T-helper 1 cell treated with Interleukin-12 subunit alpha and Interleukin-12 subunit beta and Interleukin-4 antibody, amounts not matched to agents 30 ng/mL and 1 ng/mL, for 36 hours (primary cell): ENCODE measurements around the gene KLC1. TPM values are rescaled to one million over a fixed set of nuclear protein-coding genes. Genes with fewer than 3 reads are reported as not detected.
"Not testable (repeated sequence)": the region's sequence is repeated elsewhere in the genome, so short reads cannot be mapped to it uniquely, and the experiment has no call there.

Source experiments
- intact Hi-C: fragments of 100-400 bp; cut with micrococcal nuclease; formaldehyde crosslinking; loops from one replicate; pipeline ENCODE4 v1.15.1; 2024
- total RNA-seq: library from RNA; stranded (reverse); gene quantifications from 2 replicates; pipeline ENCODE4 v1.2.3, GENCODE V29; 2022

KLC1 gene
- 150 and 155 TPM in 2 replicates for total RNA-seq

DNA sequence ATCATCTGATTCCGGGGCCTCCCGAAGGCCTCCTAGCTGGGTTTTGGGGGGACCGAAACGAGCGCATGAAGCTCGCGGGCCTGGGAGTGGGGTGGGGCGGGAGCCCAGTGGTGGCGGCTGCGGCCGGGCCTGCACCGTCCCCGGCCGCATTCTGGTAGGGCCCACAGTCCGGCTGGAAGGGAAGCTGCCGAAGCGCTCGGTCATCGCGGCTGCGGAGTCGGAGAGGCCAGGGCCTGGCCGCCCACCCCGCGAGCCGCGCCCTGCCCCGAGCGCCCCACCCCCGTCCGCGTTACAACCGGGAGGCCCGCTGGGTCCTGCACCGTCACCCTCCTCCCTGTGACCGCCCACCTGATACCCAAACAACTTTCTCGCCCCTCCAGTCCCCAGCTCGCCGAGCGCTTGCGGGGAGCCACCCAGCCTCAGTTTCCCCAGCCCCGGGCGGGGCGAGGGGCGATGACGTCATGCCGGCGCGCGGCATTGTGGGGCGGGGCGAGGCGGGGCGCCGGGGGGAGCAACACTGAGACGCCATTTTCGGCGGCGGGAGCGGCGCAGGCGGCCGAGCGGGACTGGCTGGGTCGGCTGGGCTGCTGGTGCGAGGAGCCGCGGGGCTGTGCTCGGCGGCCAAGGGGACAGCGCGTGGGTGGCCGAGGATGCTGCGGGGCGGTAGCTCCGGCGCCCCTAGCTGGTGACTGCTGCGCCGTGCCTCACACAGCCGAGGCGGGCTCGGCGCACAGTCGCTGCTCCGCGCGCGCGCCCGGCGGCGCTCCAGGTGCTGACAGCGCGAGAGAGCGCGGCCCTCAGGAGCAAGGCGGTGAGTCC is at the start of gene KLC1:
Gene KLC1 (plus strand): TSS at position 528 of the 819 bp plus-strand sequence. CDS start 25,354 bp downstream, outside the sequence.
- intact Hi-C loops: loop anchor here (1.0 to 5.0 kb wide), 6 partner anchors 22 to 1267 kb away; partner anchors contain the start of genes BAG5, CINP, COA8 and EIF5

DNA sequence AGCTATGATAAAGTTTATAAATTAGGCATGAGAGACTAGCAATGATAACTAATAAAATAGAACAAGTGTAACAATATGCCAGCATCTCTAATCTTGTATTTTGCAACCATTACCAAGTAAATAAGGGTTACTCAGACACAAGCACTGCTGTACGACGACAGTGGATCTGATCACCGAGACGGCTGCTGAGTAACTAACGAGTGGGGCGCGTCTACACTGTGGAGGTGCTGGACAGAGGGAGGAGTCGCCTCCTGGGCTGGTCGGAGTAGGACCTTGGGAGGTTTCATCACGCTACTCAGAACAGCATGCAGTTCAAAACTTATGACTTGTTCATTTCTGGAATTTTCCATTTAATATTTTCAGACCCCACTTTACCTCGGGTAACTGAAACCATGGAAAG is 47.8 kb upstream of the KLC1 start:
- intact Hi-C loops: no loop called here

DNA sequence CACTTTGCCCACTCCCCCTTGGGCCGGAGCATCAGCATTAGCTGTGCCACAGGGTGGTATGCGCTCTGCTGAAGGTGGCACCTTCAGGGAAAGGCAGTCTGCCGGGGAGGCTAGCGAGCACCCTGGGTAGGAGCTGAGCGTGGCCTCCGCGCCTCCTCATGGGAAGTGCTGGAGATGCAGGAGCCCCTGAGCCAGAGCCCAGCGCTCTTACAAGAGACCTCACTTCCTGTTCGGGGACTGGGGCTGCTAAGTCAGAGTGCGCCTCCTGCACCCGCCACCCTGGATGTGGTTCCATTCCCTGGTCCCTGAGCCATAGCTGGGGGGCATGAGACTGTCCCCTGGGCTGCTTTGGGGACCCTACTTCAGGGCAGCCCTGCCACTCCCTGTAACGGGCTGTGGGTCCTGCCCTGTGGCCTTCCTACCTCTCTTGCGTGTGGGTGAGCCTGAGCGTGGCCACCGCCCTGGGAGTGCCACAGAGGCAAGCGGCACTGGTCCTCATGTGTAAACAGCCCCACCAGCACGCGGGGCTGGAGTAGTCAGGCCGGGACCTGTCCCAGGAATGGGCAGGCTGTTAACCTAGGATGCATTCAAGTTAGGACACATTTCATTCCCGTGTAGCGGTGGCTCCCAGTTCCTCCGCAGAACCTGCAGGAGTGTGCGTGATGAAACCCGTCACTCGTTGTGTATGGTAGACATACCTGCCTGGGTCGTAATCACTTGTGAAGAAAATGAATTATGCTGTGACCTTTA is 46.9 kb upstream of the KLC1 start:
- intact Hi-C loops: no loop called here

DNA sequence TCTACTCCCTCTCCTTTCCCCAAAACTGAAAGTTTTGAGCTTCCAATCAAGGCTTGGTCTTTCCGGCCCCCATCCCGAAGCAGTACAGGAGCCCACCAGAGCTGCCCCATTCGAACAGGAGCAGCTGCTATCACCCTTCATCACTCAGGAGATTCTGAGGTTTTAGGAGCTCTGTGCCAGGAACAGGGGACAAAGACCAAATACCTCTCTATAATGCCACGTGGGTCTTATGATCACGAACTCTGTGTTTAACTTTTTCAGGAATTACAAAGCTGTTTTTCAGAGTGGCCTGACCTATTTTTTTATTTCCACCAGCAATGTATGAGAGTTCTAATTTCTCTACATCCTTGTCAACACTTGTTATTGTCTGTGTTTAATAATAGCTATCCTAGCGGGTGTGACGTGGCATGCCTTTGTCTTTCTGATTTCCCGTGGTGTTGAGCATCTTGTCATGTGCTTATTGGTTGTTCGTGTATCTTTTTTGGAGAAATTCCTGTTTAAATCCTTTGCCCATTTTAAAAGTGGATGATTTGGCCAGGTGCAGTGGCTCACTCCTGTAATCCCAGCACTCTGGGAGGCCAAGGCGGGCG is 44.6 kb upstream of the KLC1 start:
- intact Hi-C loops: no loop called here

DNA sequence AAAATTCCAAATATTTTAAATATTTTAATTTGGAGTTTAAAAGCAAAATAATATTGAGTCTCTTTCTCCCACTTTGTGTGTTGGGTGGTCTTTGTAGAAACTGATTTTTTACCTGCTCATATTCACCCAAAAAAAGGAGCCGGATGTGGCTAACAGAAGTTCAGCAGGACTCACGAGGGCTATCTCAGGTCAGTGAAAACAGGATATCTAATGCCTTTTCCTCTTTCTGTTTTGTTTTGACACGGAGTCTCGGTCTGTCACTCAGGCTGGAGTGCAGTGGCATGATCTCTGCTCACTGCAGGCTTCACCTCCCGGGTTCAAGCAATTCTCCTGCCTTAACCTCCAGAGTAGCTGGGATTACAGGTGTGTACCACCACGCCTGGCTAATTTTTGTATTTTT is 35.4 kb upstream of the KLC1 start:
- intact Hi-C loops: no loop called here

DNA sequence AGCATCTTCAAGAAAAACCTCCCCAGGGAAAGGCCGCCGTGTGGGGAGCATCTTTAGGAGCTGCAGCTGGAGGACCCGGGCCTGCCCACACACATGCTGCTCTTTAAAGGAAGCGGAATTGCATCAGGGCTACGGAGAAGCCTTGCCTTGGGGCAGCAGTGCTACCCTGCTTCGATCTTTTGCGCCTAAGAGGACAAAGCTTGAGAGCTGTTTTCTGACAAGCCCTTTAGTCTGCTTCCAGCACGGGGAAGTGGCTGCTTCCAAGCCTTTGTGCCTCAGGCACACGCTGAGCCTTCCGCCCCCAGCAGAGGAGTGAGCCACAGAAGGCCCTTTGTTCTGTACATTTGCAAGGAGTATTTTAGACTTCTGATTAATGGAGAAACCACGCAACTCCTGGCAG is 34.7 kb upstream of the KLC1 start:
- intact Hi-C loops: no loop called here

DNA sequence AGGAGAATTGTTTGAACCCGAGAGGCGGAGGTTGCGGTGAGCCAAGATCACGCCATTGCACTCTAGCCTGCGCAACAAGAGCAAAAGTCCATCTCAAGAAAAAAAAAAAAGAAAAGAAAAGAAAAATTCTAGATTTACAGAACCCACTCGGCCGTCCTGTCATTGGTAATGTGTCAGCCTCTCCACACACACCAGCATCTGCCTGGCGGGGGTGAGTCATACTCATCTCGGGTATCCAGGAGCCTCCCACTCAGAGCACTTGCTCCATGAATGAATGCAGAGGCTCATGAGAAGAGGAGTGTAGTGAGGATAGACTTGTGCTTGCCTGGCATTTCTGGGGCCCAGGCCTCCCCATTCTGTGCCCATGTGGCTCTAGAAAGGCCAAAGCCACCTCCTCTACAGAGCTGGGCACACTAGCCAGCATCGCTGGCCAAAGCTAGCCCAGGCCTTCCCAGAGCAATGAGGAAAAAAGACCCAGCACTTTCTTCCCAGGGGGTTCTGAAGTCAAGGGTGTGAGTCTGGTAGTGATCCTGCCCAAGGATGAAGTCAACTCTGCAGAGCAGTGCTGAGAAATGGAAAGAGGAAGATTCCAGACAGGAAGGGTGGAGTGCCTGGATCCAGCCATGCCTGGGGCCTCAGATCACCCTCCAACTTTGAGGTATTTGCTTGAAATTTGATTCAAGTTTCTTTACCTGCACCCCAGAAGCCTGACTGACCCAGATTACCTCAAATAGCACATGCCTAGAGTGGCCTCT is 31.2 kb upstream of the KLC1 start:
- intact Hi-C loops: no loop called here

DNA sequence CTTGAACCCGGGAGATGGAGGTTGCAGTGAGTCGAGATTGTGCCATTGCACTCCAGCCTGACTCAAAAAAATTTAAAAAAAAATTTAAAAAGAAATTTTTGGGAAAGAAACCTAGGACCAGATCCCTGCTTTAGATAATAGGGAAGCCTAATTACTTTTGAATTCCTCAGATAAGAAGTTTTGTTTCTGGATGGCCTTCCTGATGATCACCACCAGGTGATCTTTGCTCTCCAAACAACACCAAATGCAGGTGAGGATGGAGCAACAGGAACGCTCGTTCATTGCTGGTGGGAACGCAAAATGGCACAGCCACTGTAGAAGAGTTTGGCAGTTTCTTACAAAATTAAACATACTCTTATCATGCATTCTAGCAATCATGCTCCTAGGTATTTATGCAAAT is 28.5 kb upstream of the KLC1 start:
- intact Hi-C loops: no loop called here

DNA sequence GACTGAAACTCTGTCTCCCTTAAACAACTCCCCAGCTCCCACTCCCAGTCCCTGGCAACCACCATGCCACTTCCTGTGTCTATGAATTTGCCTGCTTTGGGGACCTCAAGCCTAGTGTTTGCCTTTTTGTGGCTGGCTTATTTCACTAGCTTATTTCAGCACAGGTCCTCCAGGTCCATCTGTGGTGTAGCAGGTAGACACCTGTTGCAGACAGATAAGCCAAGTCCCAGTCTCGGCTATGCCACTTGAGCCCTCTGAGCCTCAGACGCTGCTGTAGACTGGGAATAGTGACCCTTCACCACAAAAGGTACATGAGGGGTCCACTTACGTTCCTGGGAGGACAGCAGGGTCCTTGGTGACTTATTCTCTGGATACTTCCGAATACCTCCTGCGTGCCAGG is 24.4 kb upstream of the KLC1 start:
- intact Hi-C loops: no loop called here

DNA sequence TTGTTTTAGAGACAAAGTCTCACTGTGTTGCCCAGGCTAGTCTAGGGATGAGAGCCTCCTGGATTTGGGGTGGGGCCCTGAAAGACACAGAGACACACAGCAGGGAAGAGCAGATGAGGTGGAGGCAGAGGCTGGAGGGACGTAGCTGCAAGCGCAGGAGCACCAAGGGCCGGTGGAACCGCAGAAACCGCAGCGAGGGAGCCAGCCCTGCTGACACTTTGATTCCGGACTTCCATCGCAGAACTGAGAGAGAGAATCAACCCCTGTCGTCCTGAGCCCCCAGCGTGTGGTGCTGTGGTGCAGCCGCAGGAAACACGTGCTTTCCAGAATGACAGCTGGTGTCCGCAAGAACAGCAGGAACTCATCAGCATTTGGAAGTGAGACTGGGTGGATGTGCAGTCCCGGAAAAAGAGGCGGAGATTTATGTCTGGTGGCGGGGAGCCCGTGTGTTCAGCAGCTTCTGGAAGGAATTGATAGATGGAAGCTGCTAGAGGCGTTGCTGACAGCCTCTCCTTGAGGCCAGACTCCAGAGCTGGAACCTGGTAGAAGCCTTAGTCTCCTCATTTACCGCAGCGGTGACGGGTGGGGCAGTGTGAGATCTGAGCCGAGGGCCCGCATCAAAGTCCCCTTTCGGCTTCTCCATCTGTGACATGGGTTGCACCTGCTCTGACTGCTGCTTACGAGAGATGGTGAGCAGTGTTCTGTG is 21.9 kb upstream of the KLC1 start:
- intact Hi-C loops: loop anchor here (2.0 kb wide), 1 partner anchor 22 kb away; the partner anchor contains the start of gene KLC1

DNA sequence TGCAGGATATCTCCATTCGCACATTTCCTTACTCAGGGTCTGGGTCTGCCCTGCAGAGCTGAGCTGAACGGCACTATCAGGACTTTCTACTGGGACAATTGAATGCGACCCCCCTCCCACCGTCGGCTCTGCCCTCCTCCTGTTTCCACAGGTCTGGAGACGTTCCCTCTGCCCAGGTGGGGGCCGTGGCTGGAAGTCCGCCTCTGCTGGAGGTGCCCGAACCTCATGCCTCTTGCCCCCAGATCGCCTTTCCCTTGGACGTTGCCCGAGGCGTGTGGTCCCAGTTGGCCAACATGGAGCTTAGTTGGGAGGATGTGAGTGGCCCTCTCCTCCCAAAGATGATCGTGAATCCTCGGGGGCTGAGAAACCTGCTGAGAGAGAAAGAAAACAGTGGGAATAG is 21.2 kb upstream of the KLC1 start:
- intact Hi-C loops: loop anchor here (2.0 kb wide), 1 partner anchor 21 kb away; the partner anchor contains the start of gene KLC1

DNA sequence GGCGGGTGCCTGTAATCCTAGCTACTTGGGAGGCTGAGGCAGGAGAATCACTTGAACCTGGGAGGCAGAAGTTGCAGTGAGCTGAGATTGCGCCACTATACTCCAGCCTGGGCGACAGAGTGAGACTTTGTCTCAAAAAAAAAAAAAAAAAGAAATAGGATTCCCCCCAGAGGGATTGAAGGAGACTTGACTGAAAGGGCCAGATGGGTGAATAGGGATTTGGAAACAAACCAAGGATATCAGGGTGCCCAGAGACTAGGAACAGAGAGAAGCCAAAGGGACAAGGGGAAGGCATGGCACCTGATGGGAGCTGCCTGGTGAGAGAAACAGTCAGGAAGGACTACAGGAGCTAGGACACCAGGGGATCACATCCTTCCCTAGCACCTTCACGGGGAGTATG is 19.9 kb upstream of the KLC1 start:
- intact Hi-C loops: not testable (repeated sequence)

DNA sequence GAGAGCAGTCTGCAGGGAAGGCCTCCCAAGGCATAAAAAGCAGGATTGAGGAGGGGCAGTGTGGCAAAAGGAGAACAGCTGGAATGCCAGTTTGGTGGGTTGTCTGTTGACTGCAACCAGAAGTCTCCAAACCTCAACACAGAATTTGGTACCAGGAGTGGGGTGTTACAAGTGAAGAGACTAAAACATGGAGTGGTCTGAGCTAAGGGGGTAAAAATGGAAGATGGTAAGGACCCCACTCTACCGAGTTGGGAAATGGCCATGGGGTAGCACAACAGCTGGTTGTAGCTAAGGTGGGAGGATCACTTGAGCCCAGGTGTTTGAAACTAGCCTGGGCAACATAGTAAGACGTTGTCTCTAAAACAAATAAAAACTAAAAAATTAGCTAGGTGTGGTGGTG is 17.8 kb upstream of the KLC1 start:
- intact Hi-C loops: no loop called here

DNA sequence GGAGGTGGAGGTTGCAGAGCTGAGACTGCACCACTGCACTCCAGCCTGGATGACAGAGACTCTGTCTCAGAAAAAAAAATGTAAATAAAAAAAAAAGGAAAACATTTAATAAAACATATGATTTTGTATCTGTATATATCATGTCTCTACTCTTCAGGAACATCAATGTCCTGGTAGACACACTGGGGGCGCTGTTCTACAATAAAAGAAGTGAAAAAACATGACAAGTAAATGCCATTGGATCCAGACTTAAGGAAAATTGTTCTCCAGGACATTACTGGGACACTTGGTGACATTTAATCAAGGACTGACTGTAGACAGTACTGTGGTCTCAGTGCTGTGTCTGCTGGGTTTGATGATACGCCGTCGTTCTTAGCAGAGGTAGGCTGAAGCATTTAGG is 15.5 kb upstream of the KLC1 start:
- intact Hi-C loops: loop anchor here (1.0 kb wide), 1 partner anchor 66 kb away; no protein-coding TSS in a partner anchor

DNA sequence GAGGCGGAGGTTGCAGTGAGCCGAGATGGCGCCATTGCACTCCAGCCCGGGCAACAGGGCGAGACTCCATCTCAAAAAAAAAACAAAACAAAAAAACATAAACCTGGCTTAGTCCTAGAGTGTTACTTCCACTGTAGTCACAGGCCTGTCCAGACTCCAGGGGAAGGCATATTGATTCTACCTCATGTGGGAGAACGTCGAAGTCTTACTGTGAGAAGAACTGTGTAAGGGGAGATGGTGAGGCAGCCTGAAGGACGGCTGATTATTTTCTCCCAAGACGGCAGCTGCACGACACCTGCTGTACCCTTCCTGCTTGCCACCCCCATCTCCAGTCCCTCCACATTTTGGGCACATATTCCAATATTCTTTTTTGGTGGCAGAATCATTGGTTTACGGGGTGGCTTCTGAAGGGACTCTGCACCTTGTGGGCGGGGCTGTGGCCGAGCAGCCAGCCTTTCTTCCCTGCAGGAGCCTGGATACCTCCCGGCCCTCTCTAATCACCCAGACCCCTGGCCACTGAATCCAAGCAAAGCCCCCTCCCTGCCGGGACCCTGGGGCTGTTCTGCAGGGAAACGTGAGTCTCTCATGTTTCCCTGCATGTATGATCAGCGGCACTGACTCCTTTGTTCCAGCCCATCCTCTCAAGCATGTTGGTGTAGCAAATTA is 12.2 kb upstream of the KLC1 start:
- intact Hi-C loops: no loop called here

DNA sequence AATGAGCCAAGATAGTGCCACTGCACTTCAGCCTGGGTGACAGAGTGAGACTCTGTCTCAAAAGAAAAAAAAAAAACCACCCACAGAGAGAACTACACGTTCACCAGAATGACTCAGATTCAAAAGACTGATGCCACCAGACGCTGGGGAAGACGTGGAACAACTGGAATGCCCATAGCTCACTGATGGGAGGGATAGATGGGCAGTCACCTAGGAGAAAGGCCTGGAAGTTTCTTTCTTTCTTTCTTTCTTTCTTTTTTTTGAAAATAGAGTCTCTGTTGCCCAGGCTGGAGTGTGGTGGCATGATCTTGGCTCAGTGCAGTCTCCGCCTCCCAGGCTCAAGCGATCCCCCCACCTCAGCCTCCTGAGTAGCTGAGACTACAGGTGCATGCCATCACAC is 10.0 kb upstream of the KLC1 start:
- intact Hi-C loops: no loop called here

DNA sequence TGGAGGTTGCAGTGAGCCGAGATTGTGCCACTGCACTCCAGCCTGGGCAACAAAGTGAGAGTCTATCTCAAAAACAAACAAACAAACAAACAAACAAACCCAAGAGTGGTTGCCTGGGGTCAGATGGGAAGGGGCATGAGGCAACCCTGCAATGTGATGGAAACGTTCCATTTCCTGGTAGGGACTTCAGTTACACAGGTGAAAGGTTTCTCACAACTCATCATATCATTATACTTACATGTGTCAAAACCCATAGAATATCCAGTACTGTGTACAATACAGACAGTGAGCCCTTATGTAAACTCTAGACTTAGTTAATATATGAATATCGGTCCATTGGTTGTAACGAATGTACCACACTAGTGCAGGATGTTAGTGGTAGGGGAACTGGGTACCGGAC is 7.2 kb upstream of the KLC1 start:
- intact Hi-C loops: no loop called here

DNA sequence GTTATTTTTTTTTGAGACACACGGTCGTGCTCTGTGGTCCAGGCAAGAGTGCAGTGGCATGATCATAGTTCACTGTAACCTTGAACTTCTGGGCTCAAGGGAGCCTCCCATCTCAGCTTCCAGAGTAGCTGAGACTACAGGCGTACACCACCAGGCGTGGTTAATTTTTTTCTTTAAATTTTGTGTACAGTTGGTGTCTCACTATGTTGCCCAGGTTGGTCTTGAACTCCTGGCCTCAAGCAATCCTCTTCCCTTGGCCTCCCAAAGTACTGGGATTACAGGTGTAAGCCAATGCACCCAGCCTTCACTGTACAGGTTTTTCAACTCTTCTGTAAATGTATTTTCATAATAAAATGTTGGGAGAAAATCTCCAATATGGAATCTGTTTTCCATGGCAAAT is 5.7 kb upstream of the KLC1 start:
- intact Hi-C loops: no loop called here

DNA sequence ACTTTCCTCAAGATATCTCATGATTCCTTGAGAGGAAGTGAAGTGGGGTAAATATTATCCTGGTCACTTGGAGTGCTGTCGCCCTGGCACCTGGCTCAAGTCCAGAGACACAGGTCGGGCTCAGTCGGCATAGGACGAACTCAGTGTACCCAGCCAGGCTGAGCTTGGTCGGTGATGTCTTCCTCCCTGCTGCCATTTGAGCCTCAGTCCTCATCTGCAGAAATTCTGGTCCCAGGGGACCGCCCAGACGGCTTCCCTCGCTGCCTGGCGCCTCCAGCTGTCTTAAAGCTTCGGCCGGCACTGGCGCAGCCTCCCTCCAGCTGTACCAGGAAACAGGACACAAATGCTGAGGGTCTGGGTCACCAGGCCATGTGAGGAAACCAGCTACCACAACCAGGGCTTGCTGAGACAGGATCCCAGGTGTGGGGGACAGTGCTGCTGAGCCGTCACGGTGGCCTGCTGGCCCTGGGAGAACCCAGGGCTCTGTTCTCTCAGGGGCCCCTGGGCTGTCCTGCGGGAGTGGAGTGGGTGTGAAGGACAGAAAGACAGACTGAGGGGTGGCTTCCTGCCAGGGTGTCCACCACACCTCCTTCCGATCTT is 5.0 kb upstream of the KLC1 start:
- intact Hi-C loops: loop anchor here (2.0 kb wide), 1 partner anchor 51 kb away; no protein-coding TSS in a partner anchor

DNA sequence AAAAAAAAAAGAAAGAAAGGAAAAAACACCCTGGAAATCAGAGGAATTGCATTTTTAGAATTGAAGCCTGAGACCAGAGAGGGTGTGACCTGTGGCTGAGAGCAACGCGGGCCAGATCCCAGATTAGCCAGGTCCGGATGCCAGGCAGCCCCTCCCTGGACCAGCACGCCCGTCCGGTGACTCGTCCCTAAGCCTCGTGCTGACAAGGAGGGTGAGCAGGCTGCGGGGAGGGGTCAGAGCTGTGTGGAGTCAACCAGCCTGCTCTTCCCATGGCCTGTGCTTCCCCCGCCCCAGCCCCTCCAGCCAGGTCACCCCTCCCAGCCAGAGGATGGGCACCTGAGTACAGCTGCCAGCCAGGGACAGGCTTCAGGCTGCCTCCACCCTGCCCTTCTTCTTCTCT is 4.2 kb upstream of the KLC1 start:
- intact Hi-C loops: loop anchor here (2.0 to 5.0 kb wide), 2 partner anchors 52 to 1263 kb away; partner anchors contain the start of genes CINP and TECPR2
